ENCODE data around the gene NTM. TPM values are rescaled to one million over a fixed set of nuclear protein-coding genes. Genes with fewer than 3 reads are reported as not detected.
A peak's percentile ranks its signal among the peaks of the same experiment; 100 is the strongest.

The NTM gene
- total RNA-seq, 6 donors from 2014 or later, result 4.1 to 151 (median 115) TPM

DNA sequence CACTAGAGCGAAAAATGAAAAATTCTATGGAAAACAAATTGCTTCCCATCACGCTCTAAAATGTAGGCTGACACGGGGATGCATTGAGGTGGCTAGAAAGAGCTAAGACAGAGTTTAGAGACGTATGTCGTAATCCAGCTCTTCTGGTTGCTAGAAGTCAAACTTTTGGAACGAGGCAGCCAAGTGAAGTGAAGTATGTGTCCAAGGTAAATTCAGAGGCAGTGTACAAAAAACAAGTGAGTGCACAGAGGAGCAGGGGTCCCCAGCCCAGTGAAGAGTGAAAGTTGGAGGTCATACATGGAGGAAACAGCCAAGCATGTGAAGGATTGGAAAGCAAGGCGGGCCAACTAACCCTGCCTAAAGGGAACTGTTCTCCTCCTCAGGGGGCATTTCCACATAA lies 528.5 kb downstream of the NTM start:
- no peak for ATAC-seq (ENCODE audit: low FRiP score in 2 of 2)
- DNase-seq, result no peak
- Histone ChIP-seq H3K36me3 (no peaks in the 10 kb centered on the region), H3K4me1 (no peaks in the 10 kb centered on the region), H3K27me3 (no peaks in the 10 kb centered on the region), H3K4me3 (no peak overlapping the region), H3K9me3 (no peaks in the 10 kb centered on the region), H3K27ac (no peak overlapping the region)
- WGBS, 2 donors, result 83 to 86% methylated on average over 7 of the region's 7 CpGs
- no peak for TF ChIP-seq POLR2A (IDR thresholded peaks at IDR 0.05)
- TF ChIP-seq EP300 (IDR thresholded peaks at IDR 0.05), result no peak
- TF ChIP-seq, protein P1, sequence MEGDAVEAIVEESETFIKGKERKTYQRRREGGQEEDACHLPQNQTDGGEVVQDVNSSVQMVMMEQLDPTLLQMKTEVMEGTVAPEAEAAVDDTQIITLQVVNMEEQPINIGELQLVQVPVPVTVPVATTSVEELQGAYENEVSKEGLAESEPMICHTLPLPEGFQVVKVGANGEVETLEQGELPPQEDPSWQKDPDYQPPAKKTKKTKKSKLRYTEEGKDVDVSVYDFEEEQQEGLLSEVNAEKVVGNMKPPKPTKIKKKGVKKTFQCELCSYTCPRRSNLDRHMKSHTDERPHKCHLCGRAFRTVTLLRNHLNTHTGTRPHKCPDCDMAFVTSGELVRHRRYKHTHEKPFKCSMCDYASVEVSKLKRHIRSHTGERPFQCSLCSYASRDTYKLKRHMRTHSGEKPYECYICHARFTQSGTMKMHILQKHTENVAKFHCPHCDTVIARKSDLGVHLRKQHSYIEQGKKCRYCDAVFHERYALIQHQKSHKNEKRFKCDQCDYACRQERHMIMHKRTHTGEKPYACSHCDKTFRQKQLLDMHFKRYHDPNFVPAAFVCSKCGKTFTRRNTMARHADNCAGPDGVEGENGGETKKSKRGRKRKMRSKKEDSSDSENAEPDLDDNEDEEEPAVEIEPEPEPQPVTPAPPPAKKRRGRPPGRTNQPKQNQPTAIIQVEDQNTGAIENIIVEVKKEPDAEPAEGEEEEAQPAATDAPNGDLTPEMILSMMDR (IDR thresholded peaks at IDR 0.05), result no peak
- no peak for TF ChIP-seq POLR2AphosphoS5 (IDR thresholded peaks at IDR 0.05)

DNA sequence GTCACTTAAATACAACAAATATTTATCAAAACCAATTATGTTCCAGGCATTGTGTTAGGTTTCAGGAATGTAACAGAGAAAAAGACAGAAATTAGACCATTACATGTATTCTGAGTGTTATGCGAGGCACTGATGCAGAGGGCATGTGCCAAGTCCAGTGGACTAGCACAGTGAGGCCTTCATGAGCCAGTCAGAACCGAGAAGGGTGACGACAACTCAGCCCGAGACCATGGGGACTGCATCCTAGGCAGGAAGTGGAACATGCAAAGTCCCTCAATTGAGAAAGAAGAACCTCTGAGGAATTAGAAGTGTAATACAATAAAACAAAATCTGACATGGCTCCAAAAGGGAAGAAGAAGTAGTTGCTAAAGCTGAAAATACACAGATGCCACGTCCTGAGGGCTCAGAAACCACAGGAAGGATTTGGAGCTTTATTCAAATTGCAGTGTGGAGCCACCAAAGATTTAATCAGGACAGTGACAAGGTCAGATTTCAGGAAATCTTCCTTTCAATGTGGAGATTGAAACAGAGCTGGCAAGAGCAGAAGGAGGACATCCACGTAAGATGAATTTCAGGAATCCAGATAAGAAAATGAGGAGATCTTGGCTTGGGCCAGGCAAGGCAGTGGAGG lies 529.6 kb downstream of the NTM start:
- Histone ChIP-seq H3K9me3 (no peaks in the 10 kb centered on the region), H3K27me3 (no peaks in the 10 kb centered on the region), H3K36me3 (no peaks in the 10 kb centered on the region), H3K4me3 (no peak overlapping the region), H3K27ac (no peak overlapping the region), H3K4me1 (no peaks in the 10 kb centered on the region)
- TF ChIP-seq EP300 (IDR thresholded peaks at IDR 0.05) (no peak), POLR2AphosphoS5 (IDR thresholded peaks at IDR 0.05) (no peak), POLR2A (IDR thresholded peaks at IDR 0.05) (no peak)
- TF ChIP-seq, protein P1 (IDR thresholded peaks at IDR 0.05), result no peak
- DNase-seq (no peak), ATAC-seq (ENCODE audit: low FRiP score in 2 of 2) (peak in 1 of 2 donors; percentile 78)
- WGBS, 2 donors, result 54 to 62% methylated on average over 6 of the region's 6 CpGs

- no peaks in the 10 kb centered on the region for H3K9me3 ChIP-seq
- ATAC-seq (ENCODE audit: low FRiP score in 2 of 2), result no peak
- 13 to 22% methylated on average over 1 of the region's 1 CpG for WGBS, 2 donors
- H3K27ac ChIP-seq, result no peak overlapping the region
- DNase-seq, result no peak
- H3K36me3 ChIP-seq, result no peaks in the 10 kb centered on the region
- H3K4me1 ChIP-seq, result no peaks in the 10 kb centered on the region
- no peak for TF ChIP-seq EP300 (IDR thresholded peaks at IDR 0.05)
- TF ChIP-seq POLR2AphosphoS5 (IDR thresholded peaks at IDR 0.05), result no peak
- TF ChIP-seq, protein P1 (IDR thresholded peaks at IDR 0.05), result no peak
- TF ChIP-seq POLR2A (IDR thresholded peaks at IDR 0.05), result no peak
- H3K27me3 ChIP-seq, result no peaks in the 10 kb centered on the region
- H3K4me3 ChIP-seq, result no peak overlapping the region
These were observed 532.0 kb downstream of the NTM start for GRCh38 chr11:131902421-131902820.

DNA sequence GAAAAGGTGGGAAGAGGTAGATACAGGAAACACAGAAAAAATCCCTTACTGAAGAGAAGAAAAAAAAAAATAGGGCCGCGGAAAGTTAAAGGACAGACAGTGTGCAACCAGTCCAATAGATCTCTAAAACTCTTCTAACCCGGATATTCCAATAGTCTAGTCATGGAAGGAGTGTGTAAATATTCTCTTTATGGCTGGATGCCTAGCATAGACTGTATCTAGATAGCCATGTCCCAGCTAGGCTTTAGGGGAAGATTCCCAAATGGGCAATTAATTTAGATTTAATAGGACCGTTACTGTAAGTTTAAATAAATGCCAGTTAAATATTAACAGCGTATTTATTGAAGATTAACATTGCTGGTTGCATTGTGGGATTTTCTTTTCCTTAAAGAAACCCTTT lies 532.7 kb downstream of the NTM start:
- no peak for ATAC-seq (ENCODE audit: low FRiP score in 2 of 2)
- WGBS, 2 donors, result 67% methylated on average over 5 of the region's 5 CpGs
- DNase-seq, result no peak

More for the DNA sequence above, 532.7 kb downstream of the NTM start:
- TF ChIP-seq POLR2A (IDR thresholded peaks at IDR 0.05), result no peak
- TF ChIP-seq, protein P1 (IDR thresholded peaks at IDR 0.05), result no peak
- TF ChIP-seq EP300 (IDR thresholded peaks at IDR 0.05), result no peak
- no peak for TF ChIP-seq POLR2AphosphoS5 (IDR thresholded peaks at IDR 0.05)
- Histone ChIP-seq H3K27ac (no peak overlapping the region), H3K36me3 (no peaks in the 10 kb centered on the region), H3K9me3 (no peaks in the 10 kb centered on the region), H3K27me3 (no peaks in the 10 kb centered on the region), H3K4me1 (no peaks in the 10 kb centered on the region), H3K4me3 (no peak overlapping the region)
